GM08714 (cell line): ENCODE results near the gene DHRSX.
"Not testable (repeated sequence)": the region's sequence is repeated elsewhere in the genome, so short reads cannot be mapped to it uniquely, and the experiment has no call there.

Source experiments
- H3K4me3 ChIP-seq: fragments of 200-500 bp; sonication (Bioruptor generic); 2 replicates; pipeline ENCODE4 v1.5.1; 2014; ENCODE audit warnings: mild to moderate bottlenecking, low read length, inconsistent platforms
- ZNF274 ChIP-seq: IDR thresholded peaks from 2 replicates; pipeline ENCODE4 v1.6.1; 2012; ENCODE audit warnings: mild to moderate bottlenecking, low read depth, low read length

Gene DHRSX

DNA sequence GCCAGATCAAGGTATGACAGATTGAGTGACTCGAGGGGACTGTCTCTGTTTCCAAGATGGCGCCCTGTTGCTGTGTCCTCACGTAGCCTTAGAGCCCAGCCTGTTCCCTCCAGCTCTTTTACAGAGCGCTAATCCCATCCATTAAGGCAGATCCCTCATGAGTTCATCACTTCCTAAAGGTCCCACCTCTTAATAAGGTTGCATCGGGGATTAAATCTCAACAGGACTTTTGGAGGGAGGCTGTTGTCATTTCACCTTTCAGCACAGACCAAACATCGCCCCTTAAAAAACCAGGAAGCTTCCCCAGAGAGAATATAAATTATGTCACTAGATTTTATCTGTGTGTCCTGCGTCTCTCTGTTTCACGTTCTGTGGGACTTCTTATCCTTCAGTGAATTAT is 32.6 kb upstream of the DHRSX start:
- TF ChIP-seq ZNF274: no peak
- no peak overlapping the region for H3K4me3 ChIP-seq

DNA sequence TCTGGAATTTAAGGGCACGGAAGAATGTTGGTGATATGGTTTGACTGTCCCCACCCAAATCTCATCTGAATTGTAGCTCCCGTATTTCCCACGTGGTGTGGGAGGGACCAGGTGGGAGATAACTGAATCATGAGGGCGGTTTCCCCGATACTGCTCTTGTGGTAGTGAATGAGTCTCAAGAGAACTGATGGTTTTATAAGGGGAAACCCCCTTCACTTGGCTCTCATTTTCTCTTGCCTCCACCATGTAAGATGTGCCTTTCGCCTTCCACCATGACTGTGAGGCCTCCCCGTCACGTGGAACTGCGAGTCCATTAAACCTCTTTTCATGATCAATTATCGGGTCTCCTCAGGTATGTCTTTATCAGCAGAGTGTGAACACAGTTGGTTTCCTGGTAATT is 25.6 kb upstream of the DHRSX start:
- H3K4me3 ChIP-seq: no peak overlapping the region
- TF ChIP-seq ZNF274: no peak

DNA sequence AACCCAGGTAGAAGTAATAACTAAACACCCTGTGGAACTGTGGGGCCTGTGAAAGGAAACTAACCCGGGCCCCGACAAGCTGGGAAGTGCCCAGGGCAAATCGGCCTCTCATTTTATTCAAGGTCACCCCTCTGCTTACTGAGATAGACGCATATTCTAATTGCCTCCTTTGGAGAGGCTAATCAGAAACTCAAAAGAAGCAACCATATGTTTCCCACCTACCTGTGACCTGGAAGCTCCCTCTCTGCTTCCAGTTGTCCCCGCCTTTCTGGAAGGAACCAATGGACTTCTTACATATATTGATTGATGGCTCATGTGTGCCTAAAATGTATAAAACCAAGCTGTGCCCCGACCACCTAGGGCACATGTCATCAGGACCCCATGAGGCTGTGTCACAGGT is 23.1 kb upstream of the DHRSX start:
- no peak for TF ChIP-seq ZNF274

DNA sequence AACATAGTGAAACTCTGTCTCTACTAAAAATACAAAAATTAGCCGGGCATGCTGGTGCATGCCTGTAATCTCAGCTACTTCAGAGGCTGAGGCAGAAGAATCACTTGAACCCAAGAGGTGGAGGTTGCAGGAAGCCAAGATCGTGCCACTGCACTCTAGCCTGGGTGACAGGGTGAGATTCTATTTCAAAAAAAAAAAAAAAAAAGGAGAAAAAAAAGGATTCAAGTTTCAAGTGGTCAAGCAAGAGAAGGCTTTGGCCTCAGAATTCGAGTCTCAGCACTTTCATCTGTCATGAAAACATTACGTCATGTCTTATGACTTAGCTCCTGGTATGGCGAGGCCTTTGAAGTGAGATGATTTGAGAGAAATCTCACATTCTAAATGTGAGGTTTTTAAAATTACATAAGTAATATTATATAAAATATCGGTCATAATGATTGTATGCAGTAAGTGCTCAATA is 21.2 kb upstream of the DHRSX start:
- no peak overlapping the region; the same call in 1 of the 2 replicates for H3K4me3 ChIP-seq
- no peak for TF ChIP-seq ZNF274

More for the DNA sequence above, 23.1 kb upstream of the DHRSX start:
- no peak overlapping the region for H3K4me3 ChIP-seq

DNA sequence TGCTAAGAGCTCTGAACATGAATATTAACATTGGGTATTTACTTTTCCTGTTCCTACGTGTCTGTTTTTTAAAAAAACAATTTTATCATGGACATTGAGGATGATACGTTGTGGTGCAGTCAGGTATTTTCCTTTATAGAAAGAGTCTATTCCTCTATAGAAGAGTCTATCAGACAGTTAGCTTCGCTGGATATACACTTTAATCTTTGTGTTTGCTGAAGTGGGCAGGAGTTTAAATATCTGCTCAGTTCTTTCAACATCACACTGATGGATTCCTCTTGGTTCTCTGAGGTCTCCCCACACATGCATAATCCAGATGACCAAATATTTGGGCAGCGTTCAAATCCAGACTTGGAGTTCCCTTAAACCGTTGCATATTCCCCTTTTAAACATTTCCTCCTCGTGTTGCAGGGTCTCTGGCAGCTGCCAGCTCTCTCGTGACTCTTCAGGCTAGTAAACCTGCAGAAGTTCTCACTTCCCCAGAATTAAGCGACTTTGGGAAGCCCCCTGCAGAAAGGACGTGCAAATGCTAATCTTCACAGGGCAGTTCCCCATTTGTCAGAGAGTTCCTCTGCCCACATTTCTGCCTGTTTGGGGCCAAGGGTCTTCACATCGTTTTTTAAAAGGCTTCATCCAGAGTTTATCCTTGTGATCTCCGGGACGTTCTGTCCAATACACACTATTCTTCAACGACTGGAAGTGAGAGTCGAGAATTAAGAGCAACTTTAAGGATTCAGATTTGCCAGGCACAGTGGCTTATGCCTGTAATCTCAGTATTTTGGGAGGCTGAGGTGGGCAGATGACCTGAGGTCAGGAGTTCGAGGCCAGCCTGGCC is 20.5 kb upstream of the DHRSX start:
- TF ChIP-seq ZNF274: no peak
- H3K4me3 ChIP-seq: no peak overlapping the region; the same call in 1 of the 2 replicates

DNA sequence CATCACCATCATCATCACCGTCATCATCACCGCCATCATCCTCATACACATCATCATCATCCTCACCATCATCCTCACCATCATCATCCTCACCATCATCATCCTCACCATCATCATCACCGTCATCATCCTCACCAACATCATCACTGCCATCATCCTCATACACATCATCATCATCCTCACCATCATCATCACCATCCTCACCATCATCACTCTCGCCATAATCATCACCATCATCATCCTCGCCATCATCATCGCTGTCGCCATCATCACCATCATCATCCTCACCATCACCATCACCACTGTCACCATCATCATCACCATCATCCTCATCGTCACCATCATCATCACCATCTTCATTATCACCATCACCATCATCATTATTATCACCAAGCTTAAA is 19.8 kb upstream of the DHRSX start:
- H3K4me3 ChIP-seq: no peak overlapping the region
- no peak for TF ChIP-seq ZNF274

DNA sequence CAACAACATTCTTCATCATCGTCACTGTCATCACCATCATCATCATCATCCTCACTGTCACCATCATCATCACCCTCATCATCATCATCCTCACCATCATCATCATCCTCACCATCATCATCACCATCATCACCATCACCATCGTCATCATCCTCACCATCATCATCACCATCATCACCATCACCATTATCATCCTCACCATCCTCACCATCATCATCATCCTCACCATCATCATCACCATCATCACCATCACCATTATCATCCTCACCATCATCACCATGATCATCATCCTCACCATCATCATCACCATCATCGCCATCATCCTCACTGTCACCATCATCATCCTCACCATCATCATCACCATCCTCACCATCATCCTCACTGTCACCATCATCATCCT is 18.9 kb upstream of the DHRSX start:
- not testable (repeated sequence) for H3K4me3 ChIP-seq

DNA sequence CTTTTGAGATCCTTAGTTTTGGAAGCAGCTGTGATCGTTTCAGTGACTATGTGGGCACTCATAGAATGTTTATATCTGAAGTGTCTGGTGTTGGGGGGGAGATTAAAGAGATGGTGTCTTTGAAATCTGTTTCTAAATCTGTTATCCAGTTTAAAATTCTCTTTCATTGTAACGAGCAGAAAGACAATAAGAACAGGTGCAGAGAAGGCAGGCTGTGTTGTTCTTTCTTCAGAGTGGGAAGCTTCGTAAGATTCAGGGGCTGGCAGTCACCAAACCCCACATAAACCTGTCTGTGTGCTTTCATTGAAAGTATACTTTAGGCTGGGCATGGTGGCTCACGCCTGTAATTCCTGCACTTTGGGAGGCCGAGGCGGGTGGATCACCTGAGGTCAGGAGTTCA is 16.3 kb upstream of the DHRSX start:
- TF ChIP-seq ZNF274: no peak
- H3K4me3 ChIP-seq: no peak overlapping the region; the same call in 1 of the 2 replicates

DNA sequence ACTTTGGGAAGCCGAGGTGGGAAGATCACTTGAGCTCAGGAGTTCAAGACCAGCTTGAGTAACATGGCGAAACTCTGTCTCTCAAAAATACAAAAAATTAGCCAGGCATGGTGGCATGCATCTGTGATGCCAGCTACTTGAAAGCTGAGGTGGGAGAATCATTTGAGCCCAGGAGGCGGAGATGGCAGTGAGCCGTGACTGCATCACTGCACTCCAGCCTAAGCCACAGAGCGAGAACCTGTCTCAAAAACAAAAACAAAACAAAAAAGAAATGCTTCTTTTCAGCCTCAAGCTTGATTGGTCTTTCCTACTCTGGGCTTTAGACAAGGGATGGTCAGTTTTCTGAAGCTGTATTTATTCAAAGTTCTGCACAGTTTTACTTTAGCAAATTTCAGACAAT is 15.8 kb upstream of the DHRSX start:
- TF ChIP-seq ZNF274: no peak
- no peak overlapping the region; the same call in 1 of the 2 replicates for H3K4me3 ChIP-seq

DNA sequence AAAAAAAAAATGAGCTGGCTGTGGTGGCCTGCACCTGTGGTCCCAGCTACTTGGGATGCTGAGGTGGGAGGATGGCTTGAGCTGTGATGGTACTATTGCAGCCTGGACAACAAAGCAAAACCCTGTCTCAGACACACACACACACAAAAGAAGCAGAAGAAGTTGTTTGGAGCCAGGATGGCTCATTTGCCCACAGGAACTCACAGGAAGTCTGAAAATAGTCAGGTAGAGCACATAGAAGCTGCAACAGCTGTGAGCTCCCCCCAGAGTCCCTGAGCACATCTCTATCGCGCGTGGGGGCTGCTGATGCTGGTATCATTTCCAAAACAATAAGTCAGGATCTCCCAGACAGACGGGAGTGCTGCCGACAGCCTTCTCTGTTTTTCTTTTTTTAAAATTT is 13.4 kb upstream of the DHRSX start:
- no peak for TF ChIP-seq ZNF274

DNA sequence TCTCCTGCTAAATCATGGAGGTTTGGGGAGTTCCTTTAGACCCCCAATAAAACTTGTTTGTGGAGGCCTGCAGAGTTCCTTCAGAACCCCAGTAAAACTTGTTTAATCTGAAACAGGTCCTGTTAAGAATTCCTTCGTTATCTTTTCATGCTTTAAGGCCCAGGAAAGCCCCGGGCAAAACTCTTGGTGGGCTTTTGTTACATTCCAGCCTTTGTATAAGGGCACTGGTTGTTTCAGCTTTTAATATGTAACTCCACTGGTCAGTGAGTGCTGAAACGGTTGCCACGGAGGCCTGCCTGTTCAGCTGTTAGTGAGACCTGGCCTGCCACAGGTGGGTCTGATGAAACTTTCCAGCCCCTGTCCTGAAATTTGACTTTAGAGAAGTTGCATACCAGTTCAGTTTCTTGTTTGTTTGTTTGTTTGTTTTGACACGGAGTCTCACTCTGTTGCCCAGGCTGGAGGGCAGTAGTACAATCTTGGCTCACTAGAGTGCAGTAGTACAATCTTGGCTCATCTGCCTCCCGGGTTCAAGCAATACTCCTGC is 12.4 kb upstream of the DHRSX start:
- no peak overlapping the region for H3K4me3 ChIP-seq
- no peak for TF ChIP-seq ZNF274

More for the DNA sequence above, 13.4 kb upstream of the DHRSX start:
- H3K4me3 ChIP-seq: no peak overlapping the region

DNA sequence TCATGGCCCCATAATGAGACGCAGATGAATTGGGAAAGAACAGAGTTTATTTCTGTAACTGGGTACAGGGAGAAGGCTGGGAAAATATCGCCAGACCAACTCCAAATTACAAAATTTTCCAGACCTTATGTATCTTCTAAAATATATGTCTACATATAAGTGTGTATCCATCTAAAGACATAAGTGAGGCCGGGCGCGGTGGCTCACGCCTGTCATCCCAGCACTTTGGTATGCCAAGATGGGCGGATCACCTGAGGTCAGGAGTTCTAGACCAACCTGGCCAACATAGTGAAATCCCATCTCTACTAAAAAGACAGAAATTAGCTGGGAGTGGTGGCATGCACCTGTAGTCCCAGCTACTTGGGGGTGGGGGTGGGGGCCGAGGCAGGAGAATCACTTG is 11.7 kb upstream of the DHRSX start:
- TF ChIP-seq ZNF274: no peak
- H3K4me3 ChIP-seq: no peak overlapping the region

DNA sequence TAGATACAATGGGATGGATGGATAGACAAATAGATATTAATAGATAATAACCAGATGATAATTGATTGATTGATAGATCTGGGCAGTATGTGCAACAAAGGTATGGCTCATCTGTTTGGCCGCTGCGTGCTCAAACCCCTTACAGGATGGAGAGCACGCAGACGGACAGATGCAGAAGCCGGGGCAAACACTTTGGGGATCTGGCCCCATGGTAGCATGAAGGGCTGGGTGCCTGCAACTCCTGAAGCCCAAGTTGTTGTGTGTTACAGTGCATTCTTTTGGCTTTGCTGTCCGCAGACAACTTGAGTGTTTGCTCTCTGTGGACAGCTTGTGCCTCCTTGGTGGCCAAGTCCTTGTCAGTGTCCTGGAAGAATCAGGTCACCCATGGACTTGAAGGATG is 10.6 kb upstream of the DHRSX start:
- no peak for TF ChIP-seq ZNF274
- H3K4me3 ChIP-seq: no peak overlapping the region

DNA sequence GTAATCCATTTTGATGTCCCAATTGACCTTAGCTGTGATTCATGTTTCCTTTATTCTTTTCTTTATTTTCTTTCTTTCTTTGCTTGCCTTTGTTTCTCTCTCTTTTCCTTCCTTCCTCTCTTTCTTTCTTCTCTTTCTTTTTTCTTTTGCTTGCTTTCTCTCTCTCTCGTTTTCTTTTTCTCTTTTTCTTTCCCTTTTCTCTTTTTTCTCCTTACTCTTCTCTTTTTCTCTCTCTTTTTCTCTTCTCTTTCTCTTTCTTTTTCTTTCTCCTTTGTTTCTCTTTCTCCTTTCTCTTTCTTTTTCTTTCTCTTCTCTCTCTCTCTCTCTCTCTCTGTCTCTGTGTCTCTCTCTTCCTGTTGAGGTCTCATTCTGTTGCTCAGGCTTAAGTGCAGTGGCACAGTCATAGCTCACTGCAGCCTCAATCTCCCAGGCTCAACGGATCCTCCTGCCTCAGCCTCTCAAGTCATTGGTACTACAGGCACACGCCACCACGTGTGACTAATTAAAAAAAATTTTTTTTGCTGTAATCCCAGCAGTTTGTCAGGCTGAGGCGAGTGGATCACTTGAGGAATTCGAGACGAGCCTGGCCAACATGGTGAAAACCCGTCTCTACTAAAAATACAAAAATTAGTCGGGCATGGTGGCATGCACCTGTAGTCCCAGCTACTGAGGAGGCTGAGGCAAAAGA is 8.0 kb upstream of the DHRSX start:
- H3K4me3 ChIP-seq: no peak overlapping the region
- no peak for TF ChIP-seq ZNF274
